Ascending aorta (tissue), 2 donors: ENCODE measurements around the gene DOHH. TPM values are rescaled to one million over a fixed set of nuclear protein-coding genes. Genes with fewer than 3 reads are reported as not detected.

Experiments used
- DNase-seq, 2 donors: peaks; one replicate each; pipeline ENCODE4 v3.0.0-alpha.2; 2019; ENCODE audit warnings: low spot score in 2 of 2
- H3K27ac ChIP-seq, 2 donors: fragments of 200-600 bp; sonication (generic); one replicate each; pipeline ENCODE4 v1.5.1; 2016 to 2017; ENCODE audit warnings: mild to moderate bottlenecking in 1 of 2
- H3K27me3 ChIP-seq: fragments of 200-600 bp; sonication (generic); one replicate; pipeline ENCODE4 v1.5.1; 2017
- H3K36me3 ChIP-seq, 2 donors: fragments of 200-600 bp; sonication (generic); one replicate each; pipeline ENCODE4 v1.5.1; 2016
- H3K4me1 ChIP-seq, 2 donors: fragments of 200-600 bp; sonication (generic); one replicate each; pipeline ENCODE4 v1.5.1; 2016 to 2017; ENCODE audit warnings: mild to moderate bottlenecking in 1 of 2
- H3K4me3 ChIP-seq, 2 donors: fragments of 200-600 bp; sonication (generic); one replicate each; pipeline ENCODE4 v1.5.1; 2016 to 2017; ENCODE audit warnings: mild to moderate bottlenecking in 1 of 2
- H3K9me3 ChIP-seq, 2 donors: fragments of 200-600 bp; sonication (generic); one replicate each; pipeline ENCODE4 v1.5.1; 2016
- intact Hi-C: fragments of 100-400 bp; cut with DNase I; formaldehyde crosslinking; loops from one replicate; pipeline ENCODE4 v1.15.1; 2023
- total RNA-seq: library from RNA; depleted of rRNA; stranded (reverse); fragments of >200 nt; gene quantifications from one replicate; pipeline ENCODE4 v1.1.0, GENCODE V29; 2016
- TF ChIP-seq, protein P1 (sequence below), 3 experiments: fragments of 200-600 bp in 2 of 3; fragments of 450-650 bp in 1 of 3; sonication (generic) in 2 of 3; IDR thresholded peaks; one replicate each; pipeline ENCODE4 v1.5.1; 2016 to 2019; ENCODE audit warnings: antibody characterized with exemption in 3 of 3, mild to moderate bottlenecking in 1 of 3, moderate library complexity in 1 of 3

DOHH gene
- total RNA-seq, 1 donor from 2014 or later = 40.9 TPM

DNA sequence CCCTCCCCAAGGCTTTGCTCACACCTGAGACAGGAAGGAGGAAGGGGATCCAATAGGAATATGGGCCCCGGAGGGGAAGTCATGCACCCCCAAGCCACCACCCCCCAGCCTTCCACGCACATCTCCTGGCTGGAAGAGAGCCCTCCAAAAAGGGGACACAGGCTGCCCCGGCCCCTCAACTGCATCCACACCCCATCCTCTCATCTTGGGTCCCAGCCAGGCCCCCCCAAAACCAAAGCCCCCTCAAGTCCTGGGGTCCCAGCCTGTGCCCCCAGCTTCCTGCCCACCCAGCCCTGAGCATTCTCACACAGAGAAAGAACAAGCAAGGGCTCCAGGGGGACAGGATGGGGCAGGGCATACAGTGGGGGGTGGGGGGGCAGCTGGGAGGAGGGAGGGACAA, 32.3 kb downstream of the DOHH start:
- H3K27ac ChIP-seq = peak overlapping the region; percentile 80 to 99
- TF ChIP-seq, protein P1, sequence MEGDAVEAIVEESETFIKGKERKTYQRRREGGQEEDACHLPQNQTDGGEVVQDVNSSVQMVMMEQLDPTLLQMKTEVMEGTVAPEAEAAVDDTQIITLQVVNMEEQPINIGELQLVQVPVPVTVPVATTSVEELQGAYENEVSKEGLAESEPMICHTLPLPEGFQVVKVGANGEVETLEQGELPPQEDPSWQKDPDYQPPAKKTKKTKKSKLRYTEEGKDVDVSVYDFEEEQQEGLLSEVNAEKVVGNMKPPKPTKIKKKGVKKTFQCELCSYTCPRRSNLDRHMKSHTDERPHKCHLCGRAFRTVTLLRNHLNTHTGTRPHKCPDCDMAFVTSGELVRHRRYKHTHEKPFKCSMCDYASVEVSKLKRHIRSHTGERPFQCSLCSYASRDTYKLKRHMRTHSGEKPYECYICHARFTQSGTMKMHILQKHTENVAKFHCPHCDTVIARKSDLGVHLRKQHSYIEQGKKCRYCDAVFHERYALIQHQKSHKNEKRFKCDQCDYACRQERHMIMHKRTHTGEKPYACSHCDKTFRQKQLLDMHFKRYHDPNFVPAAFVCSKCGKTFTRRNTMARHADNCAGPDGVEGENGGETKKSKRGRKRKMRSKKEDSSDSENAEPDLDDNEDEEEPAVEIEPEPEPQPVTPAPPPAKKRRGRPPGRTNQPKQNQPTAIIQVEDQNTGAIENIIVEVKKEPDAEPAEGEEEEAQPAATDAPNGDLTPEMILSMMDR (IDR thresholded peaks at IDR 0.05) = no peak
- intact Hi-C loops = no loop called here
- peaks cover 8 to 11% of the 10 kb centered on the region in 2 donors for H3K36me3 ChIP-seq
- H3K9me3 ChIP-seq = no peaks in the 10 kb centered on the region
- DNase-seq = no peak
- H3K4me1 ChIP-seq = peaks cover 9 to 56% of the 10 kb centered on the region in 2 donors
- no peak overlapping the region for H3K4me3 ChIP-seq
- H3K27me3 ChIP-seq = no peaks in the 10 kb centered on the region

DNA sequence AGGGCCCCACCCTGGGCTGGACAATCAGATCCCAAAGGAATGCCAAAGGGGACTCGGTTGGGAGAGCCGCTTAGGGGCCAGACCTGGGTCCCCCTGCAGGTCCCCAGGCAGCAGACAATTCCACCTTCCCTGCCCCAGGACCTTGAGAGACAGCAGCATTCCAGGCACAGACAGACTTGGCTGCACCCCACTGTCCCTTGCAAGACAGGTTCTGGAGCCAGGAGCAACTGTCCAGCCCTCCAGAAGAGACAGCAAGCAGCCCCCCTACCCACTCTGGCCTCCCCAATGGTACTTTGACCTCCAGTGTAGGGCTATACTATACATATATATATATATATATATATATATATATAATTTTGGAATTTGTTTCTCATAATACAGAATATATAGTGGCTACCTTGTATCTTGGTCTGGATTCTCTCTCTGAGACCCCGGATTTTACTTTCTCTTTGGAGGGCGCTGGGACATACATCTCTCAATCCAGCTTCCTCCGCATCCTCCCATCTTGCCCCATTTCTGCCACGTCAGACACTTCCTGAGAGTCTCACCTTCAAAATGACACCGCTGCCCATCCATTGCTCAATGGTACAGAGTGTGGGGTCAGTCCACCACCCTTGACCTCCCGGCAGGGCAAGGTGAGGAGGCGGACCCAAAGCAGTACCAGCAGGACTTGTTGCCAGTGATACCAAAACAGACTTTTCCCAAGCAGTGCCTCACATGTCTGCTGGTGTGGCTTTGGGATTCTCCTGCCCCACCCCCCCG, 32.9 kb downstream of the DOHH start:
- Histone ChIP-seq H3K4me1 (peaks cover 9 to 52% of the 10 kb centered on the region in 2 donors), H3K36me3 (peaks cover 12 to 17% of the 10 kb centered on the region in 2 donors), H3K27me3 (no peaks in the 10 kb centered on the region), H3K9me3 (no peaks in the 10 kb centered on the region), H3K27ac (peak overlapping the region; percentile 80 to 99), H3K4me3 (peak overlapping the region in 1 of 2 donors; percentile 14)
- no peak for DNase-seq
- intact Hi-C loops = loop anchor here (2.0 kb wide), 2 partner anchors 17 to 39 kb away; no protein-coding TSS in a partner anchor
- TF ChIP-seq, protein P1 (IDR thresholded peaks at IDR 0.05) = no peak

DNA sequence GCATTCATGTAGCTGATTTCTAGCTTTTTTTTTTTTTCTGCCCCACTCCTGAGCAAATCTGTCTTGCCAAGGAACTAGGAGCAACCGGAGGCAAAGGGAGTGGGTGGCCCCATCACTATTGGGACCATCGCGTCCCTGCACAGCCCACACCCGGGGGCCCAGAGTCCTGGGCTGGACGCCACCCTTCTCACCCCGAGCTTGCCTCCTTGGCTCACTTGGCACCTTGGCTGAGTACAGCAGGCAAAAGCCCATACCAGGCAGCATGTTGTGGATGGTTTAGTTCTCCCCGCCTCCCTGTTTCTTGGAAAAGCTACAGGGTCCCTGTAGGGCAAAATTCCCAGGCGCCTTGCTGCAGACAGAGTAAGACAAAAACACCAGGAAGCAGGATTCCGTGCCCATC, 33.8 kb downstream of the DOHH start:
- H3K36me3 ChIP-seq = peaks cover 12 to 17% of the 10 kb centered on the region in 2 donors
- DNase-seq = peak; percentile 53 to 89
- intact Hi-C loops = loop anchor here (2.0 kb wide), 2 partner anchors 16 to 38 kb away; no protein-coding TSS in a partner anchor
- no peaks in the 10 kb centered on the region for H3K9me3 ChIP-seq
- no peaks in the 10 kb centered on the region for H3K27me3 ChIP-seq
- TF ChIP-seq, protein P1 (IDR thresholded peaks at IDR 0.05) = no peak
- peak overlapping the region in 1 of 2 donors; percentile 14 for H3K4me3 ChIP-seq
- peak overlapping the region; percentile 80 to 99 for H3K27ac ChIP-seq
- H3K4me1 ChIP-seq = peaks cover 9 to 45% of the 10 kb centered on the region in 2 donors

DNA sequence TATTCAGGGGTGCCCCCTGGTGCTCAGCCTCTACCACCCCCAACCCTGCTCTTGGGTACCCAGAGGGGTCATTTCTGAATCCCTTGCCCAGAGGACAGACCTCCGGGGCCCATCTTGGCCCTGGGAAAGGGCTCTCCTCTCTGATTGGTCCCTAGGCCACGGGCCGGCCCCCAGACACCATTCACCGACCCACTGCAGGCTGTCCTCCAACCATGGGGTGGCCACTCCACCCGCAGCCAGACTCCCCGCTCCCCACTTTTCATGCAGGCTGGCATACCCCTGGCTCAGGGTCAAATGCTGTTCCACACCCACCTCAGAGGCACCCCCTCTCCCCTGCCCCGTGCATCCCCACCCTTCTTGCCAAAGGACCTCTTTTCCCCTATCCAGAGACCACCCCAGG, 34.9 kb downstream of the DOHH start:
- Histone ChIP-seq H3K4me1 (peaks cover 9 to 48% of the 10 kb centered on the region in 2 donors), H3K36me3 (peaks cover 12 to 17% of the 10 kb centered on the region in 2 donors), H3K9me3 (no peaks in the 10 kb centered on the region), H3K27ac (peak overlapping the region; percentile 80 to 99), H3K4me3 (no peak overlapping the region), H3K27me3 (no peaks in the 10 kb centered on the region)
- intact Hi-C loops = no loop called here
- DNase-seq = no peak
- TF ChIP-seq, protein P1 (IDR thresholded peaks at IDR 0.05) = no peak

DNA sequence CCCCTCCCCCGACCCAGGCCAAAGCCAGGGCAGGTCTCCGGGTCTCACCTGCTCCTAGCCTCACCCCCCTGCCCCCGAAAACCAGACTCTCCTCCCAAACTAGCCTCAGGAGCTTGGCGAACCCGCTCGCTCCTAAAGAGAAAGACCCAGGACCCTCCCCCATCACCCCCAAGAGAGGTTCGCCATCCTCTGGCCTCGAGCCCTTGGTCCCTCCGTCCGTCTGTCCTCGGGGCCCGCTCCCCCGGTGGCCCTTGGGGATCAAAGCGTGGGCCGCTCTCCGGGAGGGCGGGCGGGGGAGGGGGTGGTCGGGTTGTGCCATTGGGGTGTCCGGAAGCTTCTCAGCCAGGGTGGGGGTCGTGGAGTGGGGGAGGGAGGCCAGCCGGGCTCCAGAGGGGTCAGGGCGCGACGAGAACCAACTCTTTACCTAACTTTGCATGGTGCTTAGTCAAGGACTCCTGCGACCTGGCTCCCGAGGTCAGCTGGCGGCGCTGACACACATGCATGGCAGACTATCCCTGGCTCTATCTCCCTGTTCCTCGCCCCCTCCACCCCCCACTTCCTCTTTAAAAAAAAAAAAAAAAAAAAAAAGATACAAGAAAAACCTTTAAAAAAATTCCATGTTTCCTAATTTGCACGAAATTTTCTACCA, 35.8 kb downstream of the DOHH start:
- TF ChIP-seq, protein P1 (IDR thresholded peaks at IDR 0.05) = no peak
- H3K4me1 ChIP-seq = peaks cover 16 to 56% of the 10 kb centered on the region in 2 donors
- H3K4me3 ChIP-seq = no peak overlapping the region
- H3K27ac ChIP-seq = peak overlapping the region; percentile 89 to 99
- no peaks in the 10 kb centered on the region for H3K27me3 ChIP-seq
- H3K9me3 ChIP-seq = no peaks in the 10 kb centered on the region
- H3K36me3 ChIP-seq = peaks cover 12 to 17% of the 10 kb centered on the region in 2 donors
- intact Hi-C loops = no loop called here
- no peak for DNase-seq
